Erythroblast (primary cell): Measurements from ENCODE around the gene THSD8.

Experiments
- GATA1 ChIP-seq: IDR thresholded peaks from 2 replicates; pipeline ENCODE4 v1.6.1; 2011; ENCODE audit warnings: low read depth, mild to moderate bottlenecking, control low read depth, low read length, moderate library complexity
- POLR2A ChIP-seq: IDR thresholded peaks from 2 replicates; pipeline ENCODE4 v1.6.1; 2011; ENCODE audit warnings: mild to moderate bottlenecking, low read length

- TF ChIP-seq POLR2A (no peak), GATA1 (no peak)
Observed at GRCh38 chr19:12841094-12841493, 39.2 kb downstream of the THSD8 start.
